K562 (cell line): Measurements from ENCODE around the gene CDK5RAP3.

Experiments used
- CTCF ChIP-seq, 3 experiments: IDR thresholded peaks in 2 of 3; conservative IDR thresholded peaks in 1 of 3; 2 replicates each; pipeline ENCODE4 v1.5.1; 2011 to 2012; ENCODE audit warnings: low read length in 3 of 3, mild to moderate bottlenecking in 3 of 3, control low read depth in 2 of 3, improper control_type of control experiment in 1 of 3, inconsistent platforms in 1 of 3, low read depth in 1 of 3, mixed read lengths in 1 of 3, moderate library complexity in 1 of 3; ENCODE audit not compliant: insufficient read depth in 2 of 3
- EZH2 ChIP-seq: IDR thresholded peaks from 2 replicates; pipeline ENCODE4 v1.6.1; 2012; ENCODE audit warnings: low read depth, mild to moderate bottlenecking, inconsistent platforms, low read length, borderline replicate concordance
- MAZ ChIP-seq, 2 experiments: fragments of 450-650 bp in 1 of 2; sonication (generic) in 1 of 2; formaldehyde crosslinking; IDR thresholded peaks in 1 of 2; conservative IDR thresholded peaks in 1 of 2; 2 replicates each; pipeline versions ENCODE4 v1.4.0 to v1.5.0; 2020; ENCODE audit warnings: mild to moderate bottlenecking in 1 of 2, missing genetic modification reagents in 1 of 2
- ZNF212 ChIP-seq: fragments of 450-650 bp; formaldehyde crosslinking; IDR thresholded peaks from 2 replicates; pipeline ENCODE4 v1.4.0; 2020; ENCODE audit warnings: mild to moderate bottlenecking
- ZNF224 ChIP-seq: sonication (generic); formaldehyde crosslinking; IDR thresholded peaks from 2 replicates; pipeline ENCODE4 v1.8.0; 2022; ENCODE audit warnings: mild to moderate bottlenecking, missing genetic modification reagents

DNA sequence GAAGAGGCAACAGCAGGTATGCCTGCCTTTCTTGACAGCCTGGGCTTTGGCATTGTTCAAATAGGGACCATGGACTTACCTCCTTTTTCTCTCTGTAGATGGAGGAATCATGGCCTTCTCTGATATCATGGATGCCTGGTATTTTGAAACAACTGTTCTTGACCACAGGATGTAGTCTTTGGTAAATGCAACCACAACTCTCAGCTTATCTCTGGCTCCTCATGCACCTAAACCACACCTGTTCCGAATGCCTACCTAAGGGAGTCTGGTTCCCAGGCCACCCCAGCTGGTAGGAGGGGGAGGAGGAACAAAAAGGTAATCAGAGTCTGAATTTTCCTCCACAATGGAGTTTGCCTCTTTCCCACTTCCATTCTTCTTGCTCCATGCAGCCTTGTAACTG, 18.8 kb downstream of the CDK5RAP3 start:
- TF ChIP-seq CTCF (IDR thresholded peaks at IDR 0.05 in 2 of 3, conservative IDR thresholded peaks at IDR 0.05 in 1 of 3; ENCODE audit: insufficient read depth in 2 of 3, low read depth in 1 of 3, low read length in 3 of 3): no peak
- TF ChIP-seq ZNF212 (CRISPR knock-in tag): no peak
- no peak for TF ChIP-seq EZH2
- TF ChIP-seq MAZ (CRISPR knock-in tag; conservative IDR thresholded peaks at IDR 0.05 in 1 of 2, IDR thresholded peaks at IDR 0.05 in 1 of 2): no peak
- TF ChIP-seq ZNF224 (CRISPR knock-in tag): no peak
